Measurements from ENCODE around the gene DDX43. TPM values are rescaled to one million over a fixed set of nuclear protein-coding genes. Genes with fewer than 3 reads are reported as not detected.

Gene DDX43
- total RNA-seq, 1 experiment from 2014 or later, result 0.33 TPM

DNA sequence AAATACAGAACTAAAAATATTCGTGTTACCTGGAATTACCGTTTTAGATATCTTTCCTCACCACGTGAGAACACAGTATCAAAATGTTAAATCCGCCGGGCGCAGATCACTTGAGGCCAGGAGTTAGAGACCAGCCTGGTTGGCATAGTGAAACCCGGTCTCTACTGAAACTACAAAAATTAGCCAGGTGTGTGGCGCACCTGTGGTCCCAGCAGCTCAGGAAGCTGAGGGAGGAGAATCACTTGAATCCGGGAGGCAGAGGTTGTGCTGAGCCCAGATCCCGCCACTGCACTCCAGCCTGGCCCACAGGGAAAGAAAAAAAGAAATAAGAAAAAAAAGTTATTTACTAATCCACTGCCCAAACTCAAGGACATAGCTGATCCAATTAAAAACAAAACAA, 4.8 kb upstream of the DDX43 start:
- Mint-ChIP-seq H3K27me3 (ENCODE audit: low read depth) (peaks cover 3% of the 10 kb centered on the region), H3K36me3 (ENCODE audit: insufficient read depth in 1 of 3, low read depth in 3 of 3) (no peaks in the 10 kb centered on the region), H3K4me3 (peak overlapping the region; percentile 44 to 49; a peak in 2 of 5 replicates), H3K4me1 (peaks cover 14 to 16% of the 10 kb centered on the region in 2 experiments), H3K27ac (no peak overlapping the region), H3K9me3 (peaks cover under 1 to 2% of the 10 kb centered on the region in 2 experiments; a peak in 4 of 5 replicates)
- no CpG with 5 or more reads among the region's 10 CpGs for WGBS (ENCODE audit: extremely low coverage, insufficient read length, low lambda C conversion rate)
- Histone ChIP-seq H4K8ac (replicated peaks; ENCODE audit: insufficient read length, low read depth, low read length) (no peak overlapping the region), H3K23me2 (ENCODE audit: insufficient read length, low read depth, low read length, poor library complexity, severe bottlenecking) (peaks cover 7% of the 10 kb centered on the region), H3K23ac (ENCODE audit: insufficient read length, low read depth, low read length) (no peak overlapping the region), H3K79me2 (ENCODE audit: insufficient read depth, low read length) (no peaks in the 10 kb centered on the region), H3K9me3 (ENCODE audit: control insufficient read depth, low read depth, low read length) (no peaks in the 10 kb centered on the region), H3K4me1 (ENCODE audit: insufficient read depth, low read length) (no peaks in the 10 kb centered on the region), H3K79me1 (ENCODE audit: insufficient read depth, low read depth, low read length, poor library complexity, severe bottlenecking) (no peaks in the 10 kb centered on the region), H3K27me3 (ENCODE audit: insufficient read depth, low read length) (no peaks in the 10 kb centered on the region), H3K56ac (ENCODE audit: insufficient read length, low read depth, low read length) (no peak overlapping the region), H2BK12ac (ENCODE audit: insufficient read length, low read depth, low read length) (no peak overlapping the region), H3K27ac (ENCODE audit: insufficient read length, low read depth, low read length) (no peak overlapping the region), H4K91ac (ENCODE audit: insufficient read length, low read depth, low read length) (no peak overlapping the region), H3K14ac (ENCODE audit: insufficient read depth, low read length) (no peak overlapping the region), H2BK15ac (ENCODE audit: low read depth, low read length) (no peak overlapping the region), H3K9ac (ENCODE audit: extremely low read depth, insufficient read length, low read length) (no peak overlapping the region), H2AK5ac (ENCODE audit: insufficient read length, low read length) (no peak overlapping the region), H4K20me1 (ENCODE audit: control insufficient read depth, insufficient read depth, insufficient read length) (no peaks in the 10 kb centered on the region), H3T11ph (ENCODE audit: low read length) (no peak overlapping the region), H2AFZ (ENCODE audit: low read length) (no peak overlapping the region), H2BK20ac (ENCODE audit: low read depth, low read length, poor library complexity, severe bottlenecking) (no peak overlapping the region), H3K4me2 (ENCODE audit: insufficient read depth, insufficient read length, low read length) (peak overlapping the region; percentile 62), H3K4ac (ENCODE audit: low read depth, low read length) (no peak overlapping the region), H4K5ac (ENCODE audit: insufficient read length, low read depth, low read length) (no peak overlapping the region), H2BK120ac (ENCODE audit: low read depth, low read length, poor library complexity, severe bottlenecking) (no peak overlapping the region), H3K18ac (ENCODE audit: insufficient read length, low read depth, low read length) (no peak overlapping the region), H2BK5ac (ENCODE audit: insufficient read length, low read length) (no peak overlapping the region)
- peak; percentile 50 for DNase-seq
- TF ChIP-seq, protein P1, sequence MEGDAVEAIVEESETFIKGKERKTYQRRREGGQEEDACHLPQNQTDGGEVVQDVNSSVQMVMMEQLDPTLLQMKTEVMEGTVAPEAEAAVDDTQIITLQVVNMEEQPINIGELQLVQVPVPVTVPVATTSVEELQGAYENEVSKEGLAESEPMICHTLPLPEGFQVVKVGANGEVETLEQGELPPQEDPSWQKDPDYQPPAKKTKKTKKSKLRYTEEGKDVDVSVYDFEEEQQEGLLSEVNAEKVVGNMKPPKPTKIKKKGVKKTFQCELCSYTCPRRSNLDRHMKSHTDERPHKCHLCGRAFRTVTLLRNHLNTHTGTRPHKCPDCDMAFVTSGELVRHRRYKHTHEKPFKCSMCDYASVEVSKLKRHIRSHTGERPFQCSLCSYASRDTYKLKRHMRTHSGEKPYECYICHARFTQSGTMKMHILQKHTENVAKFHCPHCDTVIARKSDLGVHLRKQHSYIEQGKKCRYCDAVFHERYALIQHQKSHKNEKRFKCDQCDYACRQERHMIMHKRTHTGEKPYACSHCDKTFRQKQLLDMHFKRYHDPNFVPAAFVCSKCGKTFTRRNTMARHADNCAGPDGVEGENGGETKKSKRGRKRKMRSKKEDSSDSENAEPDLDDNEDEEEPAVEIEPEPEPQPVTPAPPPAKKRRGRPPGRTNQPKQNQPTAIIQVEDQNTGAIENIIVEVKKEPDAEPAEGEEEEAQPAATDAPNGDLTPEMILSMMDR (conservative IDR thresholded peaks at IDR 0.05), result no peak

Measured in H9 (cell line).